Heart left ventricle (tissue), 16 donors: ENCODE results near the gene PEAR1. TPM values are rescaled to one million over a fixed set of nuclear protein-coding genes. Genes with fewer than 3 reads are reported as not detected.
A peak's percentile ranks its signal among the peaks of the same experiment; 100 is the strongest.

ENCODE experiments used
- ATAC-seq, 4 donors: fragments of 200-7000 bp; cut with Tn5 transposase; one replicate each; pipeline ENCODE4 v1.9.1; 2020 to 2022; ENCODE audit warnings: moderate library complexity in 4 of 4, mild to moderate bottlenecking in 3 of 4, moderate number of reproducible peaks in 1 of 4
- DNase-seq, 5 donors: peaks; one replicate each; pipeline ENCODE4 v3.0.0-alpha.2; 2020
- H3K27ac ChIP-seq, 12 donors: fragments of 200-600 bp; sonication (generic) in 4 of 12; one replicate each; pipeline versions ENCODE4 v1.5.0 to v1.8.0; 2016 to 2022; ENCODE audit warnings: mild to moderate bottlenecking in 2 of 12
- H3K27me3 ChIP-seq, 9 donors: fragments of 200-600 bp; sonication (generic) in 2 of 9; one replicate each; pipeline versions ENCODE4 v1.5.1 to v1.8.0; 2016 to 2022; ENCODE audit warnings: mild to moderate bottlenecking in 3 of 9
- H3K36me3 ChIP-seq, 9 donors: fragments of 200-600 bp; sonication (generic) in 2 of 9; one replicate each; pipeline versions ENCODE4 v1.5.0 to v1.8.0; 2018 to 2022; ENCODE audit warnings: mild to moderate bottlenecking in 2 of 9
- H3K4me1 ChIP-seq, 12 donors: fragments of 200-600 bp; sonication (generic) in 4 of 12; one replicate each; pipeline versions ENCODE4 v1.5.0 to v1.8.0; 2016 to 2022; ENCODE audit warnings: mild to moderate bottlenecking in 3 of 12
- H3K4me3 ChIP-seq, 12 donors: fragments of 200-600 bp; sonication (generic) in 4 of 12; one replicate each; pipeline versions ENCODE4 v1.5.0 to v1.8.0; 2017 to 2022; ENCODE audit warnings: mild to moderate bottlenecking in 9 of 12, moderate library complexity in 4 of 12
- H3K9me3 ChIP-seq, 12 donors: fragments of 200-600 bp; sonication (generic) in 4 of 12; one replicate each; pipeline versions ENCODE4 v1.5.0 to v1.8.0; 2016 to 2022; ENCODE audit warnings: mild to moderate bottlenecking in 1 of 12
- POLR2A ChIP-seq, 2 donors: fragments of 450-650 bp; IDR thresholded peaks; one replicate each; pipeline ENCODE4 v1.6.1; 2017; ENCODE audit warnings: antibody characterized with exemption in 2 of 2, mild to moderate bottlenecking in 2 of 2, moderate library complexity in 2 of 2
- WGBS, 4 donors: extraction: QIAGEN DNeasy Blood & Tissue Kit in 2 of 4; methylation state at CpG; one replicate each; pipeline versions ENCODE4 v1.1.5 to v1.1.7; 2013 to 2018; 5-methylcytosine and 5-hydroxymethylcytosine counted together
- intact Hi-C, 10 donors: fragments of 100-400 bp; cut with DNase I; formaldehyde crosslinking; loops; one replicate each; pipeline versions ENCODE4 v1.11.1 to v1.14.2; 2022
- polyA plus RNA-seq, 2 donors: library from polyadenylated mRNA; stranded (reverse); fragments of 200-250 nt; gene quantifications; one replicate each; pipeline ENCODE4 v1.2.3, GENCODE V29; 2013
- total RNA-seq, 9 donors: library from RNA; depleted of rRNA in 2 of 9; stranded (reverse); fragments of >200 nt in 2 of 9; fragmentation: NEBNext Ultra II Directional in 3 of 9; extraction: Animal tissue kit (Norgen Biotek cat#: 25700) in 3 of 9; gene quantifications; one replicate each; pipeline versions ENCODE4 v1.1.0 to v1.2.4, GENCODE V29; 2016 to 2023
- TF ChIP-seq, protein P1 (sequence below), 12 donors: fragments of 200-600 bp; sonication (generic) in 4 of 12; IDR thresholded peaks; one replicate each; pipeline versions ENCODE4 v1.5.0 to v1.8.0; 2018 to 2022; ENCODE audit warnings: antibody characterized with exemption in 12 of 12, mild to moderate bottlenecking in 5 of 12
- donor health status: ischemic (EF 13 %, LVEDD 7.1; RV severe dilation, severe dysfunction).
- donor health status: healthy with polysubstance abuse.
- donor health status: DM: no; HTN: yes; CAD: no.
- donor health status: DM: no; HTN: no; CAD: no.
- donor health status: ischemic (EF 25% LVEDD 6.9; RV normal size, moderate dysfunction).
- donor health status: ischemic (EF 25% LVEDD 5.7; RV mildly dilated, moderate dysfunction).
- donor health status: healthy.
- donor health status: DM: yes; HTN: yes; CAD: no.
- donor health status: ischemic (EF 35%, LVEDD 5.7; RV mildly dilated, moderate dysfunction).
- donor health status: nonischemic (EF 11% LVEDD 7.7; RV severe dilation, severe dysfunction).
- donor health status: DM: yes; HTN: yes; CAD: no.
- donor health status: PGD.
- donor health status: ischemic (EF 29% LVEDD 5.4; RV normal size, mild dysfunction).
- donor health status: nonischemic (EF 23%, LVEDD 6.1; RV moderate dilation, normal function).

Gene PEAR1
- total and polyA plus RNA-seq, 11 donors = 4.1 to 14.7 (median 7.1) TPM

DNA sequence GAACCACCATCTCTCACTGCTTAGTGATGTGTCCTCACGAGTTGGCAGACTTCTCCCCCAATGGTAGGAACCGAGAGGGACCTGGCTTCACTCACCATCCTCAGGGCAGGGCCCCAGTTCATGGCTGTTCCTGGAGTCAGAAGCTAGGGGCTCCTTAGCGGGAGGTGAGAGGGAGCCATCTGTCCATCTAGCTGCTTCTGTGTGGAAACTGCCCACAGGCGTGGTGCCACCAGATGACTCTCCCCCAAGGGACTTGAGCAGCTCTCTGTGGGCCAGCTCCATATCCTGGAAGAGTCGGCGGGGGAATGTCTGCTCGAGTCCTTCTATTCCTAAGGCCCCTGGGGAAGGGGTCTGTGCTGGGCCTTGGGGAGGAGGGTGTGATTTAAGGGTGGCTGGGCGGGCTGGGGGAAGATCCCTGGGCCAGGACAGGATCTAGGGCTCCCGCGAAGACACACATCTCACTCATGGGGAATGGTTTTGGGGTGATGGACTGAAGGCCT is 43.3 kb downstream of the PEAR1 start:
- H3K36me3 ChIP-seq = peaks cover 0 to 80% (median 66%) of the 10 kb centered on the region in 9 donors

DNA sequence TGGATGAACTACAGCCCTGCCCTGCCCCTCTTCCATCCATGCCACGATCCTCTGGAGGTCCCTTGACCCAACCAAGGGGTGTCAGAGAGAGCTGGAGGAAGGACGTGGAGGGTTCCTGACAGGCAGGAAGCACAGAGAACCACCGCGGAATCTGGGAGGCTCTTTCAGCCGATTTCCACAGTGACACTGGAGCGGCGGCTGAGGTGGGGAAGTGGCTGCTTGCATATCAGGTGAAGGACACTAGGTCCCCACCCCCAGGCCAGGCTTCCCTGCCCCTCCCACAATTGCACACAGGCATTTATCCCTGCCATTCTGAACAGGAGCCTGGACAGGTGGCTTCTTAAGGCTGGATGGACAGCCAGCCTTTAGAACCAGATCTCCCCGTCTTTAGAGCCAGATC is 44.4 kb downstream of the PEAR1 start:
- H3K27me3 ChIP-seq = no peaks in the 10 kb centered on the region
- TF ChIP-seq, protein P1, sequence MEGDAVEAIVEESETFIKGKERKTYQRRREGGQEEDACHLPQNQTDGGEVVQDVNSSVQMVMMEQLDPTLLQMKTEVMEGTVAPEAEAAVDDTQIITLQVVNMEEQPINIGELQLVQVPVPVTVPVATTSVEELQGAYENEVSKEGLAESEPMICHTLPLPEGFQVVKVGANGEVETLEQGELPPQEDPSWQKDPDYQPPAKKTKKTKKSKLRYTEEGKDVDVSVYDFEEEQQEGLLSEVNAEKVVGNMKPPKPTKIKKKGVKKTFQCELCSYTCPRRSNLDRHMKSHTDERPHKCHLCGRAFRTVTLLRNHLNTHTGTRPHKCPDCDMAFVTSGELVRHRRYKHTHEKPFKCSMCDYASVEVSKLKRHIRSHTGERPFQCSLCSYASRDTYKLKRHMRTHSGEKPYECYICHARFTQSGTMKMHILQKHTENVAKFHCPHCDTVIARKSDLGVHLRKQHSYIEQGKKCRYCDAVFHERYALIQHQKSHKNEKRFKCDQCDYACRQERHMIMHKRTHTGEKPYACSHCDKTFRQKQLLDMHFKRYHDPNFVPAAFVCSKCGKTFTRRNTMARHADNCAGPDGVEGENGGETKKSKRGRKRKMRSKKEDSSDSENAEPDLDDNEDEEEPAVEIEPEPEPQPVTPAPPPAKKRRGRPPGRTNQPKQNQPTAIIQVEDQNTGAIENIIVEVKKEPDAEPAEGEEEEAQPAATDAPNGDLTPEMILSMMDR (IDR thresholded peaks at IDR 0.05) = no peak
- no peak for TF ChIP-seq POLR2A (IDR thresholded peaks at IDR 0.05)
- no peaks in the 10 kb centered on the region for H3K4me1 ChIP-seq
- no peak overlapping the region for H3K27ac ChIP-seq
- H3K4me3 ChIP-seq = no peak overlapping the region
- DNase-seq (no peak), ATAC-seq (no peak)
- H3K9me3 ChIP-seq = no peaks in the 10 kb centered on the region
- peaks cover 0 to 91% (median 77%) of the 10 kb centered on the region in 9 donors for H3K36me3 ChIP-seq
- intact Hi-C loops = no loop called here
- WGBS, 4 donors = 76 to 79% (median 77%) methylated on average over 8 of the region's 8 CpGs

More for the DNA sequence above, 43.3 kb downstream of the PEAR1 start:
- Histone ChIP-seq H3K4me1 (peaks cover 0 to 2% (median 0%) of the 10 kb centered on the region in 12 donors), H3K4me3 (no peak overlapping the region), H3K27ac (no peak overlapping the region), H3K27me3 (no peaks in the 10 kb centered on the region), H3K9me3 (no peaks in the 10 kb centered on the region)
- 81 to 86% (median 84%) methylated on average over 10 of the region's 10 CpGs for WGBS, 4 donors
- no peak for ATAC-seq
- DNase-seq = no peak
- TF ChIP-seq POLR2A (IDR thresholded peaks at IDR 0.05) = no peak
- TF ChIP-seq, protein P1 (IDR thresholded peaks at IDR 0.05) = no peak
- intact Hi-C loops = no loop called here

DNA sequence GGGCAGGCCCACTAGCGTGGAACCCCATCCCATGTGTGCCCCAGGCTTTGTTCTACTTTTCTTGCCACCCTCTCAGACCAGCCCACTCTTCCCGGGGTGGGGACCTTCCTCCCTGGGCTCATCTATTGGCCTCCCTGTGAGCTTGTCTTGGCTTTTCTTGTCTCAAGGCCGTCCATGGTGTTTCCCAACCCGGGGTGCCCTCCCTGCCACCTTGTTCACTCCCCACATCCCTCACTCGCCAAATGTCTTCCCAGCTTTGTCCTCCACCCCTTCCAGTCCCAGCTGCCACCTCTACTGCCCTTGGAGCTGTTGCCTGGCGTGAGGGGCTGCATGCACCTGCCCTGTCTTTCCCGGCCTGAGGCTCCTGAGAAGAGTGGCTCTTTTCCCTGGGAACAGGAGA is 45.3 kb downstream of the PEAR1 start:
- H3K4me3 ChIP-seq = no peak overlapping the region
- intact Hi-C loops = no loop called here
- WGBS, 4 donors = 84 to 87% (median 85%) methylated on average over 7 of the region's 7 CpGs
- no peak overlapping the region for H3K27ac ChIP-seq
- peaks cover 0 to 100% (median 87%) of the 10 kb centered on the region in 9 donors for H3K36me3 ChIP-seq
- no peaks in the 10 kb centered on the region for H3K9me3 ChIP-seq
- no peak for DNase-seq
- ATAC-seq = no peak
- H3K27me3 ChIP-seq = no peaks in the 10 kb centered on the region
- H3K4me1 ChIP-seq = no peaks in the 10 kb centered on the region
- TF ChIP-seq, protein P1 (IDR thresholded peaks at IDR 0.05) = no peak
- no peak for TF ChIP-seq POLR2A (IDR thresholded peaks at IDR 0.05)

DNA sequence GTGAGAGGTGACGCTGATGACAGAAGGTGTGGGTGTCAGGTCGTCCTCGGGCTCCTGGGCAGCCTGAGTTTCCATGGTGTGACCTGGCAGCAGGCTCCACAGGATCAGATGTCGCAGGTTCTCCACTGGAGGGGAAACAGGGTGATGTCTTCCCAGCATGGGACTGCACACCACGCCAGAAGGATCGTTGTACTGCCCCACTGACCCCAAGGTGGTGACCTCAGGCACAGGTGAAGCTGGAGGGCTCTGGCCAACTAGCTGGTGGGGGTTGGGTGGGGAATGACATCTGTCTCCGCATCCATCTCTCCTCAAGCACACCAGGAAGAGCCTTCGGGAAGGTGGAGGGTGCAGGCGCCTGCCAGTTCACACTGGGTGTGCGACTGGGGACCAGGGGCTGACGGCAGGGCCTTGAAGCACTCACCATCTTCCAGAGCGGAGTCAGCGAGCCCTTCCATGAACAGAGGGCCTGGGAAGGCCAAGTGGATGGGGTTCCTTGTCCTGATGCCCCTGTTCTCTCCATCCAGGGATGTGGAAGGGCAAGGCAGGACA is 46.3 kb downstream of the PEAR1 start:
- Histone ChIP-seq H3K4me3 (no peak overlapping the region), H3K27ac (no peak overlapping the region), H3K27me3 (no peaks in the 10 kb centered on the region), H3K9me3 (no peaks in the 10 kb centered on the region), H3K4me1 (no peaks in the 10 kb centered on the region), H3K36me3 (peaks cover 0 to 100% (median 93%) of the 10 kb centered on the region in 9 donors)
- ATAC-seq (peak in 1 of 4 donors; percentile 9), DNase-seq (no peak)
- TF ChIP-seq POLR2A (IDR thresholded peaks at IDR 0.05) = no peak
- TF ChIP-seq, protein P1 (IDR thresholded peaks at IDR 0.05) = no peak
- WGBS, 4 donors = 88 to 91% (median 89%) methylated on average over 13 of the region's 13 CpGs
- intact Hi-C loops = no loop called here
